Measurements from ENCODE around the gene WDR46. TPM values are rescaled to one million over a fixed set of nuclear protein-coding genes. Genes with fewer than 3 reads are reported as not detected.

Gene WDR46
- polyA plus RNA-seq, 3 donors, result 33.3 to 41.0 (median 37.3) TPM

DNA sequence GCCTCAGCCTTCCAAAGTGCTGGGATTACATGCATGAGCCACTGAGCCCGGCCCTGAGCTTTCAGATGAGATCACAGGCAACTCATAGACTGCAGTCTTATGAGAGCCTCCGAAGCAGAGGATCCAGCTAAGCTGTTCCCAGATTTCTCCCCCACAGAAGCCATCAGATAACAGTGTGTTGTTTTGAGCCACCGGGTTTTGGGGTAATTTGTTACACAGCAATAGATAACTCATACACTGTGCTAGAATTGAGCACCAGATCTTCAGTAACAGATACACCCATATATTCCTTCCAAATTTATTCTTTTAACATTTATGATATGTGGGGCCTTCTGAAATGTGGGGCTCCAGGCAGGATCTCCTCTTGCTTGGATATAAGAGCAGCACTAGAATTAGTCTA lies 47.5 kb upstream of the WDR46 start:
- TF ChIP-seq, protein P1, sequence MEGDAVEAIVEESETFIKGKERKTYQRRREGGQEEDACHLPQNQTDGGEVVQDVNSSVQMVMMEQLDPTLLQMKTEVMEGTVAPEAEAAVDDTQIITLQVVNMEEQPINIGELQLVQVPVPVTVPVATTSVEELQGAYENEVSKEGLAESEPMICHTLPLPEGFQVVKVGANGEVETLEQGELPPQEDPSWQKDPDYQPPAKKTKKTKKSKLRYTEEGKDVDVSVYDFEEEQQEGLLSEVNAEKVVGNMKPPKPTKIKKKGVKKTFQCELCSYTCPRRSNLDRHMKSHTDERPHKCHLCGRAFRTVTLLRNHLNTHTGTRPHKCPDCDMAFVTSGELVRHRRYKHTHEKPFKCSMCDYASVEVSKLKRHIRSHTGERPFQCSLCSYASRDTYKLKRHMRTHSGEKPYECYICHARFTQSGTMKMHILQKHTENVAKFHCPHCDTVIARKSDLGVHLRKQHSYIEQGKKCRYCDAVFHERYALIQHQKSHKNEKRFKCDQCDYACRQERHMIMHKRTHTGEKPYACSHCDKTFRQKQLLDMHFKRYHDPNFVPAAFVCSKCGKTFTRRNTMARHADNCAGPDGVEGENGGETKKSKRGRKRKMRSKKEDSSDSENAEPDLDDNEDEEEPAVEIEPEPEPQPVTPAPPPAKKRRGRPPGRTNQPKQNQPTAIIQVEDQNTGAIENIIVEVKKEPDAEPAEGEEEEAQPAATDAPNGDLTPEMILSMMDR (IDR thresholded peaks at IDR 0.05), result no peak
- DNase-seq, result no peak
- no peaks in the 10 kb centered on the region for H4K20me1 ChIP-seq (ENCODE audit: insufficient read depth, low read length)
- Mint-ChIP-seq H3K36me3 (no peaks in the 10 kb centered on the region), H3K9me3 (no peaks in the 10 kb centered on the region), H3K27me3 (ENCODE audit: low read depth in 3 of 3) (peaks cover 2 to 3% (median 2%) of the 10 kb centered on the region in 3 donors), H3K4me1 (peaks cover 3% of the 10 kb centered on the region), H3K27ac (no peak overlapping the region), H3K4me3 (no peak overlapping the region)
- H3K36me3 ChIP-seq (replicated peaks in 1 of 2; ENCODE audit: control insufficient read depth in 1 of 2, insufficient read depth in 2 of 2, low read length in 2 of 2), result no peaks in the 10 kb centered on the region
- no peaks in the 10 kb centered on the region for H3K79me2 ChIP-seq (ENCODE audit: insufficient read depth, low read length)
- no peaks in the 10 kb centered on the region for H3K27me3 ChIP-seq (ENCODE audit: control insufficient read depth in 2 of 2, insufficient read depth in 2 of 2, low read length in 2 of 2)
- no peak overlapping the region for H3K4me2 ChIP-seq (replicated peaks; ENCODE audit: extremely low read depth, low read length, poor library complexity, severe bottlenecking)
- H3K9ac ChIP-seq (ENCODE audit: insufficient read depth, low read length, poor library complexity, severe bottlenecking), result no peak overlapping the region
- 100% methylated on average over 2 of the region's 3 CpGs for WGBS (ENCODE audit: insufficient coverage)
- H3K27ac ChIP-seq (ENCODE audit: low read depth in 1 of 2, low read length in 2 of 2), result no peak overlapping the region
- no peaks in the 10 kb centered on the region for H3K4me1 ChIP-seq (ENCODE audit: control insufficient read depth in 1 of 2, insufficient read depth in 2 of 2, low read length in 2 of 2)
- H3K9me3 ChIP-seq (replicated peaks in 1 of 2; ENCODE audit: control insufficient read depth in 1 of 2, insufficient read depth in 1 of 2, low read length in 2 of 2), result no peaks in the 10 kb centered on the region
- peak overlapping the region; percentile 16 for H2AFZ ChIP-seq (ENCODE audit: insufficient read depth, low read depth, low read length, poor library complexity, severe bottlenecking)
- intact Hi-C loops (cut with micrococcal nuclease), result no loop called here
- H3K4me3 ChIP-seq (replicated peaks in 1 of 3; ENCODE audit: low read depth in 2 of 3, low read length in 3 of 3), result no peak overlapping the region

DNA sequence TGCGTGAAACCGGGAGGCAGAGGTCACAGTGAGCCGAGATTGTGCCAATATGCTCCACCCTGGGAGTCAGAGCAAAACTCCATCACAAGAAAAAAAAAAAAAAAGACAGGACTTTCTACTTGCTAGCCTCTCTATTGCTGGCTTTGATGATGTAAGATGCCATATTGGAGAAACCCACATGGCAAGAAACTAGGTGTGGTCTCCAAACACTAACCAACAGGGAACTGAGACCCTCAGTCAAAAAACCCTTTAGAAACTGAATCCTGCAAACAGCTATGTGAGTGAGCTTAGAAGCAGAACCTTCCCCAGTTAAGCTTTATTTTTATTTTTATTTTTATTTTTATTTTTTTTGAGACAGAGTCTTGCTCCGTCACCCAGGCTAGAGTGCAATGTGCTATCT lies 46.9 kb upstream of the WDR46 start:
- Mint-ChIP-seq H3K4me1 (peaks cover 3% of the 10 kb centered on the region), H3K4me3 (no peak overlapping the region)
- WGBS (ENCODE audit: insufficient coverage), result no CpG with 5 or more reads among the region's 4 CpGs

More for the DNA sequence above, 46.9 kb upstream of the WDR46 start:
- Histone ChIP-seq H3K9ac (ENCODE audit: insufficient read depth, low read length, poor library complexity, severe bottlenecking) (no peak overlapping the region), H3K27me3 (ENCODE audit: control insufficient read depth in 2 of 2, insufficient read depth in 2 of 2, low read length in 2 of 2) (no peaks in the 10 kb centered on the region), H4K20me1 (ENCODE audit: insufficient read depth, low read length) (no peaks in the 10 kb centered on the region), H3K9me3 (replicated peaks in 1 of 2; ENCODE audit: control insufficient read depth in 1 of 2, insufficient read depth in 1 of 2, low read length in 2 of 2) (no peaks in the 10 kb centered on the region), H3K4me3 (replicated peaks in 1 of 3; ENCODE audit: low read depth in 2 of 3, low read length in 3 of 3) (no peak overlapping the region), H3K27ac (ENCODE audit: low read depth in 1 of 2, low read length in 2 of 2) (no peak overlapping the region), H3K4me2 (replicated peaks; ENCODE audit: extremely low read depth, low read length, poor library complexity, severe bottlenecking) (no peak overlapping the region), H3K79me2 (ENCODE audit: insufficient read depth, low read length) (no peaks in the 10 kb centered on the region), H2AFZ (ENCODE audit: insufficient read depth, low read depth, low read length, poor library complexity, severe bottlenecking) (no peak overlapping the region), H3K36me3 (replicated peaks in 1 of 2; ENCODE audit: control insufficient read depth in 1 of 2, insufficient read depth in 2 of 2, low read length in 2 of 2) (no peaks in the 10 kb centered on the region), H3K4me1 (ENCODE audit: control insufficient read depth in 1 of 2, insufficient read depth in 2 of 2, low read length in 2 of 2) (no peaks in the 10 kb centered on the region)
- TF ChIP-seq, protein P1 (IDR thresholded peaks at IDR 0.05), result no peak
- no peak for DNase-seq
- intact Hi-C loops (cut with micrococcal nuclease), result no loop called here
- H3K27ac Mint-ChIP-seq, result no peak overlapping the region
- H3K36me3 Mint-ChIP-seq, result no peaks in the 10 kb centered on the region
- peaks cover 2 to 3% (median 2%) of the 10 kb centered on the region in 3 donors for H3K27me3 Mint-ChIP-seq (ENCODE audit: low read depth in 3 of 3)
- no peaks in the 10 kb centered on the region for H3K9me3 Mint-ChIP-seq
